Neuron (in vitro differentiated cells): ENCODE measurements around the gene PRXL2B.

Experiments
- H2AFZ ChIP-seq: one replicate; pipeline ENCODE4 v1.6.1; 2013; ENCODE audit warnings: low read depth, mild to moderate bottlenecking, inconsistent platforms, low read length, moderate library complexity
- H3K27me3 ChIP-seq: one replicate; pipeline ENCODE4 v1.6.1; 2013; ENCODE audit warnings: low read length; ENCODE audit not compliant: insufficient read depth
- H3K36me3 ChIP-seq: one replicate; pipeline ENCODE4 v1.6.1; 2013; ENCODE audit warnings: low read length; ENCODE audit not compliant: insufficient read depth
- H3K4me1 ChIP-seq: one replicate; pipeline ENCODE4 v1.6.1; 2013; ENCODE audit warnings: low read length; ENCODE audit not compliant: insufficient read depth
- H3K4me3 ChIP-seq: 2 replicates; pipeline ENCODE4 v1.5.1; 2013; ENCODE audit warnings: mild to moderate bottlenecking, low read length, moderate library complexity
- H3K9me3 ChIP-seq: one replicate; pipeline ENCODE4 v1.6.1; 2013; ENCODE audit warnings: low read length

PRXL2B gene, protein sequence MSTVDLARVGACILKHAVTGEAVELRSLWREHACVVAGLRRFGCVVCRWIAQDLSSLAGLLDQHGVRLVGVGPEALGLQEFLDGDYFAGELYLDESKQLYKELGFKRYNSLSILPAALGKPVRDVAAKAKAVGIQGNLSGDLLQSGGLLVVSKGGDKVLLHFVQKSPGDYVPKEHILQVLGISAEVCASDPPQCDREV

DNA sequence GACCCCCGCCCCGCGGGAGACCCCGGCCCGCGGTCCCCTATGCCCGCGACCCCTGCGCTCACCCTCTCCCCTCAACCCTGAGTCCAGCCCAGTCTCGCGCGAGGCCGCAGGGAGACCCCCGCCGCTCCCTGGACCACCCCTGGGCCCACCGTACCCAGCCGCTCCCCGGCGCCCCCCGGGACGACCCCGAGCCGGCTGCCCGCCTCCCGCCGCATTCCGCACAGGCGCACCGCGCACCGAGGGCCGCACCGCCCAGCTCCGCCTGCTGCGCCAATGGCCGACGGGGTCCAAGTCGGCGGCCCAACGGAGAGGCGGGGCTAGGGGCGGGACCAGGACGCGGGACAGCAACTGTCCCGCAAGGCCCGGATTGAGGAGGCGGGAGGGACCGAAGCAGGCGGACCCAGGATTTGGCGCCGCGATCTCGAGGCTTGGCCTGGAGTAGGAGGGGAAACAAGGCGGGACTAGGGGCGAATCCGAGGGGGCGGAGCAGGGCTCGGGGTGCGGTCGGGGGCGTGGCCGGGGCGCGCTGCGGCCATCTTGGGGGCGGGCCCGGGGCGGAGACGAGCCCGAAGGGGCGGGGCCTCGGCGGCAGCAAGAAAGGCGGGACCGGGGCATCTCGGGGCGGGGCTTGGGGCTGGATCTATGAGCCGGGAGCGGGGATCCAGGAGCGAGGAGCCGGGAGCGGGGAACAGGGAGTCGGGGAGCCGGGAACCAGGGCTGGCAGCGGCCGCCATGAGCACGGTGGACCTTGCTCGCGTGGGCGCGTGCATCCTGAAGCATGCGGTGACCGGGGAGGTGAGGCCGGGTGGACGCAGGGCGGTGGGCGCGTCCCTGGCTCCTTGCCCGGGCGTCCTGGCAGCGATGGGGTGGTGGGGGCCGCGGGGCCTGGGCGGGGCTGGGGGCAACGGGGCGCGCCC is at the start of gene PRXL2B:
PRXL2B (plus strand) TSS at position 624 of the 917 bp plus-strand sequence; CDS start at position 733, 109 bp downstream.
- peak within 1 kb of the TSS; percentile 70 for H3K4me3 ChIP-seq
- H3K27me3 ChIP-seq = no peaks in the 10 kb centered on the region
- H3K4me1 ChIP-seq = peaks cover 18% of the 10 kb centered on the region
- H3K36me3 ChIP-seq = peaks cover 8% of the 10 kb centered on the region
- peaks cover 5% of the 10 kb centered on the region for H3K9me3 ChIP-seq
- peak within 1 kb of the TSS; percentile 63 for H2AFZ ChIP-seq

DNA sequence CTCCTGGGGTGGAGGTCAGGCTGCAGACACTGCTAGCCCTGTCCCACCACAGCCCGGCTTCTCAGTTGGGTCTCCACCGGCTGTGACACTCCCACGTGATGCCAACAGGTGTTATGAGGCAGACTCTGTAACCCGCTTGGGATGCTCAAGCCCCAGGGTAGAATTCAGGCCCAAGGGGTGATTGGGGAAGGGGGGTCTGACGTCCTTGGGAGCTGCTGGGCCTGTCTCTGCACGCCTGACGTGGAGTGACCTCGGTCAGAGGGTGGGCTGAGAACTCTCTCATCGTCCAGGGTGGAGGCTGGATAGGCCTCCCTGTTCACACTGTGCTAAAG is 48.8 kb upstream of the PRXL2B start:
- Histone ChIP-seq H3K27me3 (no peaks in the 10 kb centered on the region), H3K36me3 (no peaks in the 10 kb centered on the region), H3K4me1 (peaks cover 61% of the 10 kb centered on the region), H2AFZ (no peak overlapping the region), H3K4me3 (no peak overlapping the region), H3K9me3 (no peaks in the 10 kb centered on the region)

DNA sequence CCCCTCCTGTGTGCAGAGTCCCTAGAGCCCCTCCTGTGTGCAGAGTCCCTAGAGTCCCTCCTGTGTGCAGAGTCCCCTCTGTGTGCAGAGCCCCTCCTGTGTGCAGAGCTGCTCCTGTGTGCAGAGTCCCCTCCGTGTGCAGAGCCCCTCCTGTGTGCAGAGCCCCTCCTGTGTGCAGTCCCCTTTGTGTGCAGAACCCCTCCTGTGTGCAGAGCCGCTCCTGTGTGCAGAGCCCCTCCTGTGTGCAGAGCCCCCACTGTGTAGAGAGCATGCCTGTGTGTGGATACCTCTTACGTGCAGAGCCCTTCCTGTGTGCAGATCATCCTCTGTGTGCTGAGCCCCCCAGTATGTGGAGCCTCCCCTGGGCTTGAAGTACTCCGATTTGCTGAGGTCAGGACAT is 48.2 kb upstream of the PRXL2B start:
- H3K9me3 ChIP-seq = no peaks in the 10 kb centered on the region
- H3K27me3 ChIP-seq = no peaks in the 10 kb centered on the region
- no peak overlapping the region for H3K4me3 ChIP-seq
- no peaks in the 10 kb centered on the region for H3K36me3 ChIP-seq
- H3K4me1 ChIP-seq = peaks cover 61% of the 10 kb centered on the region
- H2AFZ ChIP-seq = no peak overlapping the region

DNA sequence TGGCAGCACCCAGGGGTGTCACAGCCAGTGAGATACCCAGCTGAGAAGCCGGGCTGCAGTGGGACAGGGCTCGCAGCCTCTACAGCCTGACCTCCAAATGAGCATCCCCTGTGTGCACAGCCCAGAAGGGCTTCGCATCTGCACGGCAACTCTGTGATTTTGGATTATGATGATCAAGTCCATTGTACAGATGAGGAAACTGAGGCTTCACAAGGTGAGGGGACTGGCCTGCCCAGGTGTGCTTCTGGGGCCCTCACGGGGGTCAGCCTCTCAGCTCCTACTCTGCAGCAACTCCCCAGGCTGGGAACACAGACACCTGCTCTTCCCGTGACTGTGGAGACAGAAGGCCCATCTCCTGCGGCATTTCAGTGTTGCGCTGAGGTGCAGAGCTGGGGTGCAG is 47.7 kb upstream of the PRXL2B start:
- Histone ChIP-seq H2AFZ (no peak overlapping the region), H3K4me3 (no peak overlapping the region), H3K9me3 (no peaks in the 10 kb centered on the region), H3K27me3 (no peaks in the 10 kb centered on the region), H3K4me1 (peaks cover 61% of the 10 kb centered on the region), H3K36me3 (no peaks in the 10 kb centered on the region)

DNA sequence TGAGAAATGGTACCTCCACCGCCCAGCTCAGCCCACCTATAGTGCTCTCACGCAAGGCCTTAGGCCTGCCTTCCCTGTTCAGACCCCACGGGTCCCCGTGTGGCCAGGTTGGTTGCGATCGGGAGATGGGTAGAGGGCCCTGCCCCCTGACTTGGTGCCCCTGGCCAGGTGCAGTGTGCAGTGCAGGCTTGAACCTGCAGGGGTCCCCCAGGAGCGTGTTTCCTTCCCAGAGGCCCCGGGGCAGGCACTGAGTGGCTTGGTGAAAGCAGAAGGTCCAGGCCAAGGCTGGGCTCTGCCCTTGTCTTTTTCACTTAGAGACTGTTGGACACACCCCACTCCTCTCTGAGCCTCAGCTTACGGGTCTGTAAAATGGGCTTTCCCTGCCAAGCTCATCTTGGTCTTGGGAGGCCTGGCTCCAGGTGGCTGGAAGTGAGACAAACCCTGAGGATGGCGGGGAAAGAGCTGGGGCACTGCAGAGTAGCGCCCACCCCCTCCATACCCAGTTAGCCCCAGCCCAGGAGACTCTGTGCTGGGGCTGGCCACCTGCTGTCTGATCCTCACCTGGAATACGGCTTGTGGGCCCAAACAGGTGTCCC is 47.2 kb upstream of the PRXL2B start:
- no peaks in the 10 kb centered on the region for H3K27me3 ChIP-seq
- no peaks in the 10 kb centered on the region for H3K9me3 ChIP-seq
- H3K4me1 ChIP-seq = peaks cover 61% of the 10 kb centered on the region
- no peak overlapping the region for H3K4me3 ChIP-seq
- no peak overlapping the region for H2AFZ ChIP-seq
- no peaks in the 10 kb centered on the region for H3K36me3 ChIP-seq

DNA sequence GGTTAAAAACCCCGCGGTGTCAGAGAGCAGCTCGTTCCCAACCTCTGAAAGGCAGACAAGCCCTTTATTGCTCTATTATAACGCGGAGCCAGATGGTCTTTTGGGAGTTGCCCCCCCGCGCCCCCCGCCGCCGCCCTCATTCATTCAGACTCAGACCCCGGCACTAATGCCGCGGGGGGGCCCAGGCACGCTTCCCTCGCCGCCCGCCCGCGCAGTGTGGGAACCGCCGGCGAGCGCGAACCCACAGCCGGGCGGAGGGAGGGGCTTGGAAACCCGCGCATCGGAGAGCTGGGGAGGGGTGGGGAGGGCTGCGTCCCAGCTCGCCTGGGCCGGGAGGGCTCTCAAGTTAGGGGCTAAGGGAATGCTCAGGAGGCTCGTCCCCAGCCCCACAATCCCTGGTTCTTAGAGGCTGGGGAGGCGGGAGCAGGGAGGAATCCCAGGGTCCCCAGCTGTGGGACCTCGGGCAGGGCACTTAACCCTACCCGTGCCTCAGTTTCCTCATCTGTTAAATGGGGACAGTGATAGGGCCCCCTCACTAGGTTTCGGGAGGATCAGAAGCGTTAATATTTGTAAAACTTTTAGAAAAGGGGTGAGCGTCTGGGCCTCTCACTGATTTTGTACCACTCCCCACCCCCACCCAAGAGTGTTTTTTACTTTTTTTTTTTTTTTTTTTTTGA is 45.6 kb upstream of the PRXL2B start:
- Histone ChIP-seq H3K4me1 (peaks cover 61% of the 10 kb centered on the region), H3K27me3 (no peaks in the 10 kb centered on the region), H2AFZ (no peak overlapping the region), H3K36me3 (no peaks in the 10 kb centered on the region), H3K4me3 (no peak overlapping the region), H3K9me3 (no peaks in the 10 kb centered on the region)

DNA sequence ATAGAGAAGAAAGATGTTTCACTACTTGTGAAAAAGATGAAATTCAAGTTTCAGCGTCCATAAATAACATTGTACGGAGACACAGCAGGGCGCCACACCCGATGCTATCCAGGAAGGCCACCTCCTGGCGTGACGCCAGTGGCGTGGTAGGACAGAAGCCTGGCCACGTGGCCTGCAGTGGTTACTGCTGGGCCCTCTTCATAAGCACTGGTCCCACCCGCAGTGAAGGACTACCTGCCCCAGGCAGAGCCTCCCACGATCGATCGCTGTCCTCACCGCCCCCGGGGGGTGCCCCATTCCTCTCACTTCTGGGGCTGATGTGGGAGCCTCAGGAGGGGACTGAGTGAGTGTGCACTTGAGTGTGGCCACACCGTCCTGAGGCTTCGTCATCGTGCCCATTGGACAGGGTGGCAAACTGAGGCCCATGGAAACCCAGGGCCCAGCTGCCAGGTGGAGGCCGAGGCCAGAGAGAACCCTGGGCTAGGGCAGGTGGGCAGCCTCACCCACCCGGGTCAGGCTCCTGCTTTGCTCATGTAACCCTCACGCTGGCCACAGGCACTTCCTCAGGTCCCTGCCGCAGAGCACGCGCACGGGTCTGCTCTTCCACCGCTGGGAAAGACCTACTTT is 44.8 kb upstream of the PRXL2B start:
- Histone ChIP-seq H3K9me3 (no peaks in the 10 kb centered on the region), H3K36me3 (no peaks in the 10 kb centered on the region), H2AFZ (no peak overlapping the region), H3K4me3 (no peak overlapping the region), H3K27me3 (no peaks in the 10 kb centered on the region), H3K4me1 (peaks cover 60% of the 10 kb centered on the region)

DNA sequence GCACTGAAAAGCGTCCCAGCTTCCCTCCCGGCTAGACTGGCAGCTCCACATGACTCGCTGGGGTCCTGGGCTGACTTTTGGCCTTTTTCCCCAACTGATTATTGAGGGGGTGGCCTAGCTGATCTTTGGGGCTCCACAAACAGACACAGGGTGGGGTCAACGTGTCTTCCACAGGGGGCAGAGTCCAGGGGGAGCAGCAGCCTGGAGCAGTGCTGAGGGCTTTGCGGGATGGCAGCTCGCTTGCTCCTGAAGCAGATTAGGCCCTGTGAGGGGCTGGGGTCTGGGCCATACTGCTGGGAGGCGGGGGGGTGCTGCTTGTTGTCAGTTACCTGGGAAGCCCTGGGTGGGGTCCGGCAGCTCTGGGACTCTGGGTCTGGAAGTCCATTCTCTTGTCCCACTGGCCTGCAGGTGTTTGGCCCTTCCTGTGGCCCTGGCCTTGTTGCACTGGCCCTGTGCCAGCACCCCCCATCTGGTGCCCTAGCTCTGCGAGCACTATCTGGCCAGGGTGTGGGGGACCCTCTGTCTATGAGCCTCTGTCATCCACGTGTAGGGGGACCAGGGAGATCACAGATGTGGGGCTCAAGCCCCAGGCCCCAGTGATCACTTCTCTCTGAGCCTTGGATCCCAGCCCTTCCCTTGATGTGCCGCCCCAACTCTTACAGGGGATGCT is 44.2 kb upstream of the PRXL2B start:
- Histone ChIP-seq H3K4me3 (no peak overlapping the region), H2AFZ (no peak overlapping the region), H3K36me3 (no peaks in the 10 kb centered on the region), H3K4me1 (peaks cover 67% of the 10 kb centered on the region), H3K9me3 (no peaks in the 10 kb centered on the region), H3K27me3 (no peaks in the 10 kb centered on the region)

DNA sequence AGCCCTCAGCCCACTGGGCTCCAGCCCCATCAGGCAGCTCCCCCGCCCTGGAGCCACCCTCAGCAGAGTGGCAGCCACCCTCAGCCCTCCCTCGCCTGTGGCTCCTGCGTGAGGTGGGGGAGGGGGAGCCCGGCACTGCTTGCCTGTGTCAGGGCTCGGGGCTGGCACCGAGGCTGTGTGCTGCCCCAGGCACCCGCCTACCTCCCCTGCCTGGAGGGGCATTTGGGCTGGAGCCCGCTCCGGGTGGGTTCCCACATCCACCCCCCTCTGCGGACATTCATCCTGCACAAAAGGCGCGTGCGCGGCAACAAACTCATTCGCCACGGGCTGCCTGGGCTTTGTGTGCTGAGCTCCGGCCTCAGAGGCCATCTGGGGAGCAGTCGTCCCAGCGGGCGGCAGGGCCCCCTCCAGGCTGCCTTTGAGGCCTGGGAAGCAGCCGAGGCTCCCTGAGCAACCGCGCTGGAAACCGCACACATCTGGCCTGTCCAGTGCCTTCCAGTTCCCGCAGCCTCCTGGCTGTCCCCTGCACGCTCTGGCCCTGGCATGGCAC is 43.0 kb upstream of the PRXL2B start:
- no peaks in the 10 kb centered on the region for H3K36me3 ChIP-seq
- H3K4me3 ChIP-seq = no peak overlapping the region
- no peak overlapping the region for H2AFZ ChIP-seq
- no peaks in the 10 kb centered on the region for H3K9me3 ChIP-seq
- H3K4me1 ChIP-seq = peaks cover 76% of the 10 kb centered on the region
- H3K27me3 ChIP-seq = no peaks in the 10 kb centered on the region

DNA sequence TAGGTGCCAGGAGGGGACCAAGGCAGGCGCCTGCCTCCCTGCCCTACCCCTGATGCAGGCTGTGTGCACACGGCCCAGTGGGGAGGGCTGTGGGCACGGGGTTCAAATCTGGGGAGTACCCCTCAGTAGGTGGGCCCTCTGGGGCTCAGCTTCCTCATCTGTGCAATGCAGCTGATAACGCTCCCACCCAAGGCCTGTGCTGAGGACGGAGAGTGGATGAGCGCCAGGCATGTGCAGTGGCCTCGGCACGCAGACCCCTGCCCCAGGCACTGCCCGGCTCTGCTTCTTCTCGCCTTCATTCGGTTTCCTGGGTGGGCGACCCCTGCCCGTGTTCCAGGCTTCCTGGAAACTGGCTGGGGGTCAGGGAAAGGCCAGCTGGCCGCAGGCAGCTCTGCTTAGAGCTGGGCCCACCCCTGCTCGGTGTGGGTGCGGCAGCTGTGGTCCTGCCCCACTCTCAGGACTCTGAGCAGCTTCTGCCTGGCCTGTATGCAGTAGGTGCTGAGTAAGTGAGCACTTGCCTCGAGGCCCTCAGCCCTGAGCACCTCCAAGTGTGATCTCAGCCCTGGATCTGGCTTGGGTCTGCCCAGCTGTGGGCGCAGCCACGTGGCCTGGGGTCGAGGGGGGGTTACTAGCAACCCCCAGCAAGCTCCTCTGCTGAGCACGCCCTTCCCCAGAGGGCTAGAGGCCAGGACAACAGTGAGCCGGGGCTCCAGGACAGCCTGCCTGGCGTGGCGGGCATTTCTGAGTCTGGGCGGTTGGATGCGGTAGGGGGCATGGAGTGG is 42.3 kb upstream of the PRXL2B start:
- peaks cover 82% of the 10 kb centered on the region for H3K4me1 ChIP-seq
- H3K9me3 ChIP-seq = no peaks in the 10 kb centered on the region
- no peak overlapping the region for H3K4me3 ChIP-seq
- H3K36me3 ChIP-seq = no peaks in the 10 kb centered on the region
- H2AFZ ChIP-seq = no peak overlapping the region
- no peaks in the 10 kb centered on the region for H3K27me3 ChIP-seq

DNA sequence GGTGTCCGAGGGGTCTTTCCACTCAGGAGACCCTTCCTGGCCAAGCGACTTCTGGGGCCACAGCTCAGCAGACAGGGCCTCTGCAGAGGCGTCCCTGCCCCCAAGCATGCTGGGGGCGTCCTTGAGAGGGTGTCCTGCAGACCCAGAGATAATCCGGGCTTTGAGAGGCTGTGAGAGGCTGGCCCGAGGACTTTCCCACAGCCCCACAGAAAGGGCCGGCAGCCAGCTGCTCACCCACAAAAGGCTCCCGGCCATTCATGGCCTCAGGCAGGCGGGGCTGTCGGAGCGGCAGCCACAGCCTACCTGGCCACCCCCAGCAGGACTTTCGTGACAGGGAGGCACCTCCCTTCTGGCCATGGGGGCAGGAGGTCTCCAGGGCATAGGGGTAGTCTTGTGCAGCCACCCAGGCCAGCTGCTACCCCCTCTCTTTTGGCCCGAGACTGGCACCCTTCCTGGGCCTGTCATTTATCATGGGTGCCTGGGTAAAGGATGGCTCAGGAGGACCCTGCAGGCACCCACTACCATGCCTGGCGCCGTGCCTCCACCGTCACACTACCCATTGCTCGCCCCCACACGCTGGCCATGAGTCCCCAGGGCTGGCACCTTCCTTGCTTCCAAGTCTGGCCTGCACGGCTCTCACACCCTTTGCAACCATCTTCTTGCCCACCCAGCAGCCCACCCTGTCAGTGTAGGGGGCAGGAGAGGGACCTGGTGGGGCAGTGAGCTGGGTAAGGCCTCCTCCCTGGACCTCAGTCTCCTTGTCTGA is 41.5 kb upstream of the PRXL2B start:
- Histone ChIP-seq H3K9me3 (no peaks in the 10 kb centered on the region), H3K36me3 (no peaks in the 10 kb centered on the region), H2AFZ (no peak overlapping the region), H3K4me1 (peaks cover 77% of the 10 kb centered on the region), H3K4me3 (peak overlapping the region; percentile 26), H3K27me3 (no peaks in the 10 kb centered on the region)
